Skeletal muscle tissue (tissue), 4 donors: Measurements from ENCODE around the gene PTPRK. TPM values are rescaled to one million over a fixed set of nuclear protein-coding genes. Genes with fewer than 3 reads are reported as not detected.

Experiments
- H3K27ac ChIP-seq: one replicate; pipeline ENCODE4 v1.7.0; 2013; ENCODE audit warnings: mild to moderate bottlenecking, low read depth, low read length, inconsistent platforms
- H3K27me3 ChIP-seq, 3 donors: one replicate each; pipeline ENCODE4 v1.7.0; 2013; ENCODE audit warnings: low read length in 3 of 3; ENCODE audit not compliant: control insufficient read depth in 3 of 3, insufficient read depth in 3 of 3
- H3K36me3 ChIP-seq, 3 donors: one replicate each; pipeline ENCODE4 v1.7.0; 2013; ENCODE audit warnings: low read length in 3 of 3; ENCODE audit not compliant: control insufficient read depth in 3 of 3, insufficient read depth in 3 of 3
- H3K4me1 ChIP-seq, 3 donors: one replicate each; pipeline ENCODE4 v1.7.0; 2013; ENCODE audit warnings: low read length in 3 of 3, mild to moderate bottlenecking in 3 of 3; ENCODE audit not compliant: control insufficient read depth in 3 of 3, insufficient read depth in 3 of 3
- H3K4me3 ChIP-seq, 3 donors: one replicate each; pipeline ENCODE4 v1.7.0; 2013; ENCODE audit warnings: low read length in 3 of 3
- H3K9ac ChIP-seq, 3 donors: one replicate each; pipeline ENCODE4 v1.7.0; 2013; ENCODE audit warnings: low read length in 3 of 3, mild to moderate bottlenecking in 3 of 3, moderate library complexity in 2 of 3, low read depth in 1 of 3
- H3K9me3 ChIP-seq, 3 donors: one replicate each; pipeline ENCODE4 v1.7.0; 2013; ENCODE audit warnings: low read length in 3 of 3; ENCODE audit not compliant: control insufficient read depth in 3 of 3
- total RNA-seq: library from RNA; depleted of rRNA; stranded (reverse); fragments of >200 nt; gene quantifications from one replicate; pipeline ENCODE4 v1.2.3, GENCODE V29; 2014
- donor health status: Osteomylitis.

PTPRK gene
- total RNA-seq, 1 donor from 2014 or later = 37.1 TPM

- no peak overlapping the region for H3K4me3 ChIP-seq
- H3K27me3 ChIP-seq = no peaks in the 10 kb centered on the region
- H3K9me3 ChIP-seq = no peaks in the 10 kb centered on the region
- H3K9ac ChIP-seq = no peak overlapping the region
- H3K27ac ChIP-seq = no peak overlapping the region
- no peaks in the 10 kb centered on the region for H3K36me3 ChIP-seq
- H3K4me1 ChIP-seq = peaks cover 0 to under 1% (median 0%) of the 10 kb centered on the region in 3 donors
Measured at GRCh38 chr6:128345278-128345677, 175.1 kb downstream of the PTPRK start.

- Histone ChIP-seq H3K27me3 (no peaks in the 10 kb centered on the region), H3K27ac (no peak overlapping the region), H3K9ac (no peak overlapping the region), H3K36me3 (no peaks in the 10 kb centered on the region), H3K4me1 (peaks cover 0 to 11% (median 0%) of the 10 kb centered on the region in 3 donors), H3K9me3 (no peaks in the 10 kb centered on the region), H3K4me3 (no peak overlapping the region)
Measured at GRCh38 chr6:128343706-128344105, 176.7 kb downstream of the PTPRK start.

DNA sequence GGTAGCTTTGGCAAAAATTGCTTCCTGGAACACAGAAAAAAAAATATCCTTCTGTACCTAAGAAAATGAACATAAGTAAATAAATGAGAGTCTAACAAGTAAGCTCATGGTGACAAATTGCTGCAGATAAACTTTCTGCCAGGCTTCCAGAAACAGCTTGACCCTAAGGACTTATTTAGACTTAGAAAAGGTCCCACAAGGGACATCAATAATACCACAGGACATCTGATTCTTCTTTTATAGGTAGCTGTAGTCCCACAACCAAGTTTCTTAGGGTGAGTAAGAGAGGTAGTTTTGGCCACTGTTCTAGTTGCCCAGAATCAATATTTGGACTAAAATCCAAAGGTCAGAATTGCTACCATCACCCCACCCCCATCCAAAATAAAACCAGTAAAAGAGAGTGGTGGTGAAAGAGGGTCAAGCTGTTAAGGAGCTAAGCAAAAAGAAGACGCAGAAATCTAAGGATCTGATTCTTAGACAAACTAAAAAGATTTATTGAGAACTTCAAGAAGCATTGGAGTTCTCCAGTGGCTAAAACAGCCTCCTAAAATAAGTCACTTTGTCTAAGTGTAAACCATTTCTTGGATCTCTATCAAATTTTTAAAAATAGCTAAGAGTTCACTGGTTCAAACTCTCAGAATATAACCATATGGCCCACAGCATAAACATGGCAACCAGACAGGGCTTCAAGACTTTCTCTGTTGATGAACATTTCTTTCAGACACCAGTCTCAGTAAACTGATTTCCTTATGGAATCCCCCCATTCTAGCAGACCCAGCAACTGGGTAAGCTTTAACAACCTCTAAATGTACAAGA, 180.6 kb downstream of the PTPRK start:
- H3K9ac ChIP-seq = no peak overlapping the region
- no peaks in the 10 kb centered on the region for H3K36me3 ChIP-seq
- H3K27me3 ChIP-seq = no peaks in the 10 kb centered on the region
- no peaks in the 10 kb centered on the region for H3K9me3 ChIP-seq
- no peak overlapping the region for H3K4me3 ChIP-seq
- peaks cover 0 to 11% (median 0%) of the 10 kb centered on the region in 3 donors for H3K4me1 ChIP-seq
- H3K27ac ChIP-seq = no peak overlapping the region

- Histone ChIP-seq H3K27ac (no peak overlapping the region), H3K36me3 (no peaks in the 10 kb centered on the region), H3K4me3 (no peak overlapping the region), H3K27me3 (no peaks in the 10 kb centered on the region), H3K4me1 (peaks cover 0 to 11% (median 0%) of the 10 kb centered on the region in 3 donors), H3K9ac (no peak overlapping the region), H3K9me3 (no peaks in the 10 kb centered on the region)
Measured at GRCh38 chr6:128337619-128338018, 182.8 kb downstream of the PTPRK start.

GRCh38 chr6:128336436-128337095, 183.8 kb downstream of the PTPRK start:
- no peaks in the 10 kb centered on the region for H3K9me3 ChIP-seq
- no peak overlapping the region for H3K27ac ChIP-seq
- no peak overlapping the region for H3K4me3 ChIP-seq
- H3K4me1 ChIP-seq = peaks cover 0 to 11% (median 0%) of the 10 kb centered on the region in 3 donors
- H3K36me3 ChIP-seq = no peaks in the 10 kb centered on the region
- H3K9ac ChIP-seq = no peak overlapping the region
- no peaks in the 10 kb centered on the region for H3K27me3 ChIP-seq

DNA sequence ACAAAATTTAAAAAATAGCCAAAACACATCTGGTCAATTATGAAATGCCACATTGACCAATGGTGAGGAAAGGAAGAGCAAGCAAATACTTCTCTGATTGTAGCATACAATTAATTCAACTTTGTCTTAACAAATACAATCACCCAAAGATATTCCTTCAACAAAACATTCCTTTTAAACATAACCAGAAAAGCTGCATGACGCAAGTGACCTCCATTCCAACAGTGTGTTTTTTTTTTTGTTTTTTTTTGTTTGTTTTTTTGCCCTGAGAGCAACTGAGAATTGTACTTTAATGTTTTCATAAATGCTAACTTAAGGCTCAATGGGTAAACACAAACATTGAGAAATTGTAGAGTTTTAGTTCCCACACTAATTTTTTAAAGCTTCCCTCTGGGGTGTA, 184.4 kb downstream of the PTPRK start:
- H3K4me3 ChIP-seq = no peak overlapping the region
- no peak overlapping the region for H3K27ac ChIP-seq
- peaks cover 0 to 11% (median 0%) of the 10 kb centered on the region in 3 donors for H3K4me1 ChIP-seq
- H3K9me3 ChIP-seq = no peaks in the 10 kb centered on the region
- no peaks in the 10 kb centered on the region for H3K36me3 ChIP-seq
- no peaks in the 10 kb centered on the region for H3K27me3 ChIP-seq
- no peak overlapping the region for H3K9ac ChIP-seq

GRCh38 chr6:128333581-128334223, 186.7 kb downstream of the PTPRK start:
- no peak overlapping the region for H3K4me3 ChIP-seq
- no peaks in the 10 kb centered on the region for H3K27me3 ChIP-seq
- no peaks in the 10 kb centered on the region for H3K36me3 ChIP-seq
- H3K4me1 ChIP-seq = no peaks in the 10 kb centered on the region
- no peak overlapping the region for H3K27ac ChIP-seq
- no peaks in the 10 kb centered on the region for H3K9me3 ChIP-seq
- H3K9ac ChIP-seq = no peak overlapping the region

GRCh38 chr6:128327890-128328289, 192.5 kb downstream of the PTPRK start:
- no peak overlapping the region for H3K9ac ChIP-seq
- H3K27ac ChIP-seq = no peak overlapping the region
- H3K4me3 ChIP-seq = no peak overlapping the region
- no peaks in the 10 kb centered on the region for H3K4me1 ChIP-seq
- H3K27me3 ChIP-seq = no peaks in the 10 kb centered on the region
- H3K9me3 ChIP-seq = no peaks in the 10 kb centered on the region
- H3K36me3 ChIP-seq = no peaks in the 10 kb centered on the region

- Histone ChIP-seq H3K4me3 (no peak overlapping the region), H3K4me1 (no peaks in the 10 kb centered on the region), H3K9ac (no peak overlapping the region), H3K27me3 (no peaks in the 10 kb centered on the region), H3K9me3 (no peaks in the 10 kb centered on the region), H3K27ac (no peak overlapping the region), H3K36me3 (no peaks in the 10 kb centered on the region)
Measured at GRCh38 chr6:128323011-128323410, 197.4 kb downstream of the PTPRK start.

DNA sequence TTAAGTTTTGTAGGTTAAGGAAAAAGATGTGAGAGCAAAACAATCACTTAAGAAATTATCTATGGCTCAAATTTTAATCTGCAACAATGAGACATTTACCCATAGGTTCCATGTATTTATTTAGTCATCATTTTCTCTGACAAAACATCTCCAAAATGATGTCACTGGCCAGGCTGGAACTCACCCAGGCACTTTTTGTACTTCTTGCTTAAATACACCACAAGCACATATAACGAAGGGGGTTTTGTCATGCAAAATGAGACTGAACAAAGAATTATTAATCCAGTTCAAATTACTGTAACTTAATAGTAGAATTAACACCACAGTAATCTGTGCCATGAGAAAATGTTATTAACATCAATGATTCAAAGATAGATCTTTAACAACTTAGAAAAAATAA, 200.5 kb downstream of the PTPRK start:
- no peak overlapping the region for H3K9ac ChIP-seq
- no peak overlapping the region for H3K27ac ChIP-seq
- no peaks in the 10 kb centered on the region for H3K4me1 ChIP-seq
- no peaks in the 10 kb centered on the region for H3K9me3 ChIP-seq
- H3K27me3 ChIP-seq = no peaks in the 10 kb centered on the region
- no peaks in the 10 kb centered on the region for H3K36me3 ChIP-seq
- no peak overlapping the region for H3K4me3 ChIP-seq
